ENCODE data around the gene SV2B.

SV2B gene

DNA sequence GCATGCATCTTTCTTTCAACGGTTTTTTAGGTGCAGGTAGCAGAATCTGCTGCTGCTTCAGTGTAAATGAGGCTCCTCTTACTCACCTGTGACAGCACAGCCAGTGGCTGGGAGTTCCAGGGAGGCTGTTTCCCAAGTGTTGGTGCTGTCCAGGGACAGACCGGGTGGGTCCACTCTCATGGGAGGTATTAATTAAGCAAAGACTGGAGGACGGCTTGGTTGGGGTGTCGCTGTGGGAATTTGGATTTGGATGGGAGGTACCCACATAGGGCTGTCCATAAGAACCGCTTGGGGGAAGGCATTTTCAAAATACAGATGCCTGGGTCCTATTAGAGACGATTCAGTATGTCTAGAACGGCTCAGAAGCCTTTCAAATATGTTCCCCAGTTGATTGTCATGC, 42.9 kb downstream of the SV2B start:
- TF ChIP-seq, protein P1, sequence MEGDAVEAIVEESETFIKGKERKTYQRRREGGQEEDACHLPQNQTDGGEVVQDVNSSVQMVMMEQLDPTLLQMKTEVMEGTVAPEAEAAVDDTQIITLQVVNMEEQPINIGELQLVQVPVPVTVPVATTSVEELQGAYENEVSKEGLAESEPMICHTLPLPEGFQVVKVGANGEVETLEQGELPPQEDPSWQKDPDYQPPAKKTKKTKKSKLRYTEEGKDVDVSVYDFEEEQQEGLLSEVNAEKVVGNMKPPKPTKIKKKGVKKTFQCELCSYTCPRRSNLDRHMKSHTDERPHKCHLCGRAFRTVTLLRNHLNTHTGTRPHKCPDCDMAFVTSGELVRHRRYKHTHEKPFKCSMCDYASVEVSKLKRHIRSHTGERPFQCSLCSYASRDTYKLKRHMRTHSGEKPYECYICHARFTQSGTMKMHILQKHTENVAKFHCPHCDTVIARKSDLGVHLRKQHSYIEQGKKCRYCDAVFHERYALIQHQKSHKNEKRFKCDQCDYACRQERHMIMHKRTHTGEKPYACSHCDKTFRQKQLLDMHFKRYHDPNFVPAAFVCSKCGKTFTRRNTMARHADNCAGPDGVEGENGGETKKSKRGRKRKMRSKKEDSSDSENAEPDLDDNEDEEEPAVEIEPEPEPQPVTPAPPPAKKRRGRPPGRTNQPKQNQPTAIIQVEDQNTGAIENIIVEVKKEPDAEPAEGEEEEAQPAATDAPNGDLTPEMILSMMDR (IDR thresholded peaks at IDR 0.05; ENCODE audit: low read depth, low read length, missing control alignments), result no peak
- DNase-seq (ENCODE audit: low read depth), result no peak
- H3K4me3 ChIP-seq (ENCODE audit: low read depth, low read length), result no peak overlapping the region

DNA sequence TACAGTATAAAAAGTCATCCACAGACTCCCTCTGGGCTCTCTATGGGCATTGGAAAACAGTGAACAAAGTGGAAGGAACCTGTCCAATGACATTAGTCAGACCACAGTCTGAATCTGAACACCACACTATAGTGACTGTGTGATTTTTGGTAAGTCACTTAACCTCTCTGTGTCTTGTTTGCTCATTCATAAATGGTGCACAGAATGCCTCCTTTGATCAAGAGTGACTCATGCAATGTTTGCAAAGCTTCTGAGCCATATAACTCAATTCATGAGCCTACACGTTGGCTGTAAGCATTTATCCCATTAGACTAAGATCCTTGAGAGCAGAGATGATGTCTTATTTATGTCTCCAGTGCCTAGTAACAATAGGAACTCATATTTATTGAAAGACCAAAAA, 46.7 kb downstream of the SV2B start:
- no peak for DNase-seq (ENCODE audit: low read depth)
- TF ChIP-seq, protein P1 (IDR thresholded peaks at IDR 0.05; ENCODE audit: low read depth, low read length, missing control alignments), result no peak

DNA sequence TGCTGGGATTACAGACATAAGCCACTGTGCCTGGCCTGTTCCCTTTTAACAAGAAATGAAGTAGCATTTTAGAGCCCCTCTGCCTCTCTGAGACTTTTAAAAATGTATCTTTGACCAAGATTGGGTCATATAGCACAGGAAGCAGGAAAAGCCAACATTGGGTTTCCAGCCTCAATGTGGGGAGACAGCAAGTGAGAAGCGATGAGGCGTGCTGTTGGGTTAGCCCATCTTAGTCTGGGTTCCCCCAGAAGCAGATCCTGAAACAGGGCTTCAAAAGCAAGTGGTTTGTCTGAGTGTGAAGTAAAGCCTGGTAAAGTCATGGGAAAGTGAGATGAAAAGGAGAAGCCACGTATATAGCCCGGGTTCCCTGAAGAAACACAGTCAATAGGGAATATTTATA, 48.2 kb downstream of the SV2B start:
- no peak for DNase-seq (ENCODE audit: low read depth)
- TF ChIP-seq, protein P1 (IDR thresholded peaks at IDR 0.05; ENCODE audit: low read depth, low read length, missing control alignments), result no peak
- no peak overlapping the region for H3K4me3 ChIP-seq (ENCODE audit: low read depth, low read length)

More for the DNA sequence above, 46.7 kb downstream of the SV2B start:
- H3K4me3 ChIP-seq (ENCODE audit: low read depth, low read length), result no peak overlapping the region

DNA sequence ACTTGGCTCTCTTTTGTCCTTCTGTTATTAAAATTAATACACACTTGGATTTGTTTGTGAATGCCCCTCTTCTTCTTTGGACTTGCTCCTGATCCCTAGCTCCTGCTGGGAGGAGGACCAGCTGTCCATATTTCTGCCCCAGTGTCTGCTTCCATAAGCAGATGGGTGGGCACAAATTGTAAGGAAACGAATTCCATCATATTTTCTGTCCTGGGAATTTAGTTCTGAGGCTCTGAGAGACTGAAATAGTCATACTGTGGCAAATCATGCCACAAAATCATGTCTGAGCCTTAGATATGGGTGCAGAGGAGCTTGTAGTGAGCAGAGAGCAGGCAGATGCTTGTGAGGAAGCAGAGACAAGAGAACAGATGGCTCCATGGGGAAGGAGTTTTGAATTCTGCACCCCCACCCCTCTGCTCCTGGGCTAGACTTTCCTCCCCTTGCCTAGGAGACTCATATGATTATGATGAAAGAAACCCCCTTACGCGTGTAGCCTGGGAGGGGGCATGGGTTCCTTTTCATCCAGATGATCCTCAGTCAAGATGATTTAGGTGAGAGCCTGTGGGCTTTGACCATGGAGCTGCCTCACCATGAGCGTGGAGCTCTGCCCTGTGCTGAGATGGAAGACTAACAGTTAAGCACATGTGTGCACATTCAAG, 50.6 kb downstream of the SV2B start:
- TF ChIP-seq, protein P1 (IDR thresholded peaks at IDR 0.05; ENCODE audit: low read depth, low read length, missing control alignments), result no peak
- no peak for DNase-seq (ENCODE audit: low read depth)
- H3K4me3 ChIP-seq (ENCODE audit: low read depth, low read length), result no peak overlapping the region

DNA sequence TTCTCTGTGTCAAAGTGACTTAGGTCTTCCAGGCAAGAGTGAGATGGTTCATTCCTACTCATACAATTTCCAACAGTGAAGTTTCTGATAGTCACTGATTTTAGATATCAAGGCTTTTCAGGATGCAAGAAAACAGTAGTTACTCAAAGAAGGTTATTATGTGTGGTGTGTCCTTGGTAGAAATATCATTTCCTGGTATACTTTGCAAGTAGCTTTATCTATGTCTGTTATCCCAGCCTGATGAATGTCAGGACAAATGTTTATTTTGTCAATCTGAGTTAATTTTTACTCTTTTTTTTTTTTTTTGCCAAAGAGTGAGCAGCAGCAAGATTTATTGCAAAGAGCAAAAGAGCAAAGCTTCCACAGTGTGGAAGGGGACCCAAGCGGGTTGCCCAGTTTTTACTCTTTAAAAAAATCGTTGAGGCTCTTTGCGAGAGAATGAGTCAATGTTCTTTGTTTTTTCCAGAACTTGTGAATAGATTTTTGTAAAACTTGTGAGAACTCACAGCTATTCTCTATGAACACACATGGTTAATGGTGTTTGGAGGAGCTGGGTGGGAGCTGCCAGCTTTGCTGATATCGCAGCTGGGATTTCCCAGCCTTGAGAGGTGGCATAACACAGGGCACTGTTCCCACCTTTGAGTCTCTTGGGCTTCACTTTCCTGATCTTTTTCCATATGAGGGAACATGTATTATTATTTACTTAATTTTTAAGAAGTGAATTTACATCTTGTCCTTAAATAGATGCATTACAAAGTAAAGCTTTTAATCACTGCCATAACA, 51.9 kb downstream of the SV2B start:
- TF ChIP-seq, protein P1 (IDR thresholded peaks at IDR 0.05; ENCODE audit: low read depth, low read length, missing control alignments), result no peak
- DNase-seq (ENCODE audit: low read depth), result no peak
- H3K4me3 ChIP-seq (ENCODE audit: low read depth, low read length), result no peak overlapping the region

DNA sequence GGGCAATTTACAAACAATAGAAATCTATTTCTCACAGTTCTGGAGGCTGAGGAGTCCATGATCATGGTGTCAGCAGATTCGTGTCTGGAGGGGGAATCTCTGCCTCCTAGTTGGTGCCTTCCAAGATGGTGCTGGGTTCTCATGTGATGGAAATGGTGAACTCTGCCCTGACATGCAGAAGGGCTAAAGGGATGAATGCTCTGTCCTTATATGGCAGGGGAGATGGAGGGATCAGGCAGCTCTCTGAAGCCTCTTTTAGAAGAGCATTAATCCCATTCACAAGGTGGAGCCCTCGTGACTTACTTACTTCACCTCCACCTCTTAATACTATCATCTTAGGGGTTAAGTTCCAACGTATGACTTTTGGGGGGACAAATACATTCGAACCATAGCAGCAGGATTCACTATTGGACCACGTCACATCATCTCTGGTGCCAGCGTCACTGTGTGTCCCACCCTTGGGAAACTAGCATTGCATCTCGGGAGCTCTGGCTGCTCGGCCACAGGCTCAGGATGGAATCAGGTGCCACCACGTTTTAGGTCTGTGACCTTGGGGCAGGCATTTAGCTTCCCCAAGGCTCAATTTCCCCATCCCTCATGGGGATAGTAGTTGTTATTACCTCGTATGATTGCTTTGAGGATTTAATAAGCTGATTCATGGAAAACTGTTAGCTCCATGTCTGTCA, 53.0 kb downstream of the SV2B start:
- DNase-seq (ENCODE audit: low read depth), result no peak
- TF ChIP-seq, protein P1 (IDR thresholded peaks at IDR 0.05; ENCODE audit: low read depth, low read length, missing control alignments), result no peak

More for the DNA sequence above, 53.0 kb downstream of the SV2B start:
- no peak overlapping the region for H3K4me3 ChIP-seq (ENCODE audit: low read depth, low read length)

All from GM12864 (cell line).